SK-N-SH (cell line): Measurements from ENCODE around the gene SPATA21. TPM values are rescaled to one million over a fixed set of nuclear protein-coding genes. Genes with fewer than 3 reads are reported as not detected.

Experiments used
- CTCF ChIA-PET: fragments of 300-600, 350-600 bp; formaldehyde crosslinking; extraction: SDS; loops from one replicate; lab custom pipeline; 2021; lab: Yijun Ruan, JAX
- POLR2A ChIA-PET: fragments of 350-600 bp; sonication (Branson Sonifier 250); formaldehyde crosslinking; extraction: SDS; loops from one replicate; lab custom pipeline; 2020; ENCODE audit warnings: antibody characterized with exemption, inconsistent platforms; lab: Yijun Ruan, JAX
- DNase-seq: peaks from one replicate; pipeline ENCODE4 v3.0.0; 2012
- H2AFZ ChIP-seq: fragments of 200-600 bp; sonication (generic); 2 replicates; pipeline ENCODE4 v1.8.1; 2016; ENCODE audit warnings: antibody characterized with exemption, mild to moderate bottlenecking, low read depth
- H3F3A ChIP-seq: fragments of 200-600 bp; sonication (generic); replicated peaks from 2 replicates; pipeline ENCODE3; 2016; ENCODE audit warnings: antibody characterized with exemption, mild to moderate bottlenecking; ENCODE audit not compliant: insufficient read depth
- H3K27ac ChIP-seq, 2 experiments: fragments of 200-500 bp in 1 of 2; fragments of 200-600 bp in 1 of 2; sonication (Bioruptor generic) in 1 of 2; sonication (generic), shearing (Covaris generic) in 1 of 2; 2 replicates each; pipeline versions ENCODE4 v1.5.1 to v1.6.1; 2014 to 2016; ENCODE audit warnings: low read depth in 2 of 2, inconsistent platforms in 1 of 2, low read length in 1 of 2, mild to moderate bottlenecking in 1 of 2, mixed read lengths in 1 of 2
- H3K27me3 ChIP-seq: fragments of 200-600 bp; sonication (generic), shearing (Covaris generic); 2 replicates; pipeline ENCODE4 v1.6.1; 2016; ENCODE audit warnings: mixed run types; ENCODE audit not compliant: insufficient read depth
- H3K36me3 ChIP-seq, 2 experiments: fragments of 200-500 bp in 1 of 2; fragments of 200-600 bp in 1 of 2; sonication (Bioruptor generic) in 1 of 2; sonication (generic) in 1 of 2; replicated peaks in 1 of 2; 2 replicates each; pipeline versions ENCODE3 to v1.5.1; 2014 to 2016; ENCODE audit warnings: low read length in 1 of 2, mild to moderate bottlenecking in 1 of 2; ENCODE audit not compliant: insufficient read depth in 2 of 2, control insufficient read depth in 1 of 2
- H3K4me1 ChIP-seq, 2 experiments: fragments of 200-500 bp in 1 of 2; fragments of 200-600 bp in 1 of 2; sonication (Bioruptor generic) in 1 of 2; sonication (generic), shearing (Covaris generic) in 1 of 2; 2 replicates each; pipeline versions ENCODE4 v1.5.1 to v1.6.1; 2014 to 2016; ENCODE audit warnings: low read depth in 1 of 2, low read length in 1 of 2, mixed run types in 1 of 2; ENCODE audit not compliant: insufficient read depth in 2 of 2, control insufficient read depth in 1 of 2
- H3K4me2 ChIP-seq: fragments of 200-600 bp; sonication (generic), shearing (Covaris generic); 2 replicates; pipeline ENCODE4 v1.6.1; 2017; ENCODE audit warnings: mixed run types
- H3K4me3 ChIP-seq, 2 experiments: fragments of 200-500 bp in 1 of 2; fragments of 200-600 bp in 1 of 2; sonication (Bioruptor generic) in 1 of 2; sonication (generic), shearing (Covaris generic) in 1 of 2; 2 replicates each; pipeline versions ENCODE4 v1.5.1 to v1.8.1; 2014 to 2016; ENCODE audit warnings: low read depth in 2 of 2, inconsistent platforms in 1 of 2, low read length in 1 of 2, mild to moderate bottlenecking in 1 of 2, mixed read lengths in 1 of 2, moderate library complexity in 1 of 2
- H3K79me2 ChIP-seq: fragments of 200-600 bp; sonication (generic); 2 replicates; pipeline ENCODE4 v1.8.1; 2017; ENCODE audit warnings: mild to moderate bottlenecking; ENCODE audit not compliant: insufficient read depth
- H3K9ac ChIP-seq: fragments of 200-600 bp; sonication (generic); 2 replicates; pipeline ENCODE4 v1.6.1; 2017; ENCODE audit warnings: mixed run types
- H3K9me2 ChIP-seq: fragments of 200-600 bp; sonication (generic); 2 replicates; pipeline ENCODE4 v1.6.1; 2017; ENCODE audit warnings: mixed run types
- H3K9me3 ChIP-seq: fragments of 200-600 bp; sonication (generic); 2 replicates; pipeline ENCODE4 v1.6.1; 2017; ENCODE audit warnings: mixed run types, mild to moderate bottlenecking, moderate library complexity
- H4K20me1 ChIP-seq: fragments of 200-600 bp; sonication (generic); 2 replicates; pipeline ENCODE4 v1.6.1; 2017; ENCODE audit warnings: mild to moderate bottlenecking, mixed run types; ENCODE audit not compliant: insufficient read depth
- EZH2phosphoT487 ChIP-seq: fragments of 200-600 bp; sonication (generic); IDR thresholded peaks from 2 replicates; pipeline ENCODE4 v1.6.1; 2017; ENCODE audit warnings: low read depth, mixed run types, mild to moderate bottlenecking, antibody characterized with exemption, moderate library complexity, borderline replicate concordance
- FOSL2 ChIP-seq: IDR thresholded peaks from 2 replicates; pipeline ENCODE4 v1.4.0; 2012; ENCODE audit warnings: low read depth, mild to moderate bottlenecking, moderate library complexity, borderline replicate concordance
- FOXJ3 ChIP-seq: sonication (generic); formaldehyde crosslinking; IDR thresholded peaks from 2 replicates; pipeline ENCODE4 v1.5.1; 2020; ENCODE audit warnings: mild to moderate bottlenecking, missing genetic modification reagents
- GABPA ChIP-seq: IDR thresholded peaks from 2 replicates; pipeline ENCODE4 v1.4.0; 2012; ENCODE audit warnings: low read depth, mild to moderate bottlenecking
- JUND ChIP-seq: IDR thresholded peaks from 2 replicates; pipeline ENCODE4 v1.4.0; 2012
- MEF2A ChIP-seq: IDR thresholded peaks from 2 replicates; pipeline ENCODE4 v1.4.0; 2012; ENCODE audit warnings: low read depth, borderline replicate concordance
- POLR2AphosphoS5 ChIP-seq: IDR thresholded peaks from 2 replicates; pipeline ENCODE4 v1.6.1; 2012; ENCODE audit warnings: low read depth, low read length
- RCOR1 ChIP-seq: fragments of 150-350 bp; IDR thresholded peaks from 2 replicates; pipeline ENCODE4 v1.6.1; 2017; ENCODE audit warnings: antibody characterized with exemption, low read length
- SMC3 ChIP-seq: IDR thresholded peaks from 2 replicates; pipeline ENCODE4 v1.6.1; 2012; ENCODE audit warnings: low read depth, low read length, improper control_type of control experiment
- TCF12 ChIP-seq: IDR thresholded peaks from 2 replicates; pipeline ENCODE4 v1.4.0; 2012
- WGBS: methylation state at CpG from one replicate; pipeline ENCODE4 v1.1.6; 2017; ENCODE audit warnings: low lambda C conversion rate; 5-methylcytosine and 5-hydroxymethylcytosine counted together
- polyA plus RNA-seq, 3 experiments: library from polyadenylated mRNA; depleted of rRNA; stranded (reverse); fragments of >200 nt; gene quantifications; 2 replicates each; pipeline ENCODE4 v1.2.3, GENCODE V29; 2012
- TF ChIP-seq, protein P1 (sequence below): fragments of 200-600 bp; sonication (generic); IDR thresholded peaks from 2 replicates; pipeline ENCODE4 v1.6.1; 2017; ENCODE audit warnings: antibody characterized with exemption, mild to moderate bottlenecking, moderate library complexity
- TF ChIP-seq, protein P2 (sequence below): fragments of 150-350 bp; IDR thresholded peaks from 2 replicates; pipeline ENCODE4 v1.6.1; 2017; ENCODE audit warnings: antibody characterized with exemption, low read length, low read depth, borderline replicate concordance
- TF ChIP-seq, protein P3 (sequence below): IDR thresholded peaks from 2 replicates; pipeline ENCODE4 v1.4.0; 2012; ENCODE audit warnings: low read depth, borderline replicate concordance
- TF ChIP-seq, protein P4 (sequence below): IDR thresholded peaks from 2 replicates; pipeline ENCODE4 v1.4.0; 2012; ENCODE audit warnings: low read depth

Gene SPATA21
- polyA plus RNA-seq, 1 of the 3 experiments (the other 2 are of a cell fraction): 0.10 TPM

DNA sequence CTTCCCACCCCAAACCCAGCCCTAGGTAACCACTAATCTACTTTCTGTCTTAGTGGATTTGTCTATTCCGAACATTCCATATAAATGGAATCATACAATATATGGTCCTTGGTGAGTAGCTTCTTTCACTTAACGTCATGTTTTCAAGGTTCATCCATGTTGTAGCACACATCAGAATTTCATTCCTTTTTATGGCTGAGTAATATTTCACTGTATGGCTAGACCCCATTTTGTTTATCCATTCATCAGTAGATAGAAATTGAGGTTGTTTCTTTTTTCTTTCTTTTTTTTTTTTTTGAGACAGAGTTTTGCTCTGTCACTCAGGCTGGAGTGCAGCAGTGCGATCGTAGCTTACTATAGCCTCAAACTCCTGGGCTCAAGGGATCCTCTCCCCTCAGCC, 3.2 kb downstream of the SPATA21 start:
- Histone ChIP-seq H3K4me1 (no peaks in the 10 kb centered on the region), H2AFZ (no peak overlapping the region), H3K4me3 (no peak overlapping the region), H3K27ac (no peak overlapping the region), H3K27me3 (no peaks in the 10 kb centered on the region), H3K9me3 (no peaks in the 10 kb centered on the region), H4K20me1 (no peaks in the 10 kb centered on the region), H3K9me2 (no peaks in the 10 kb centered on the region), H3K4me2 (no peak overlapping the region), H3F3A (peaks cover 4% of the 10 kb centered on the region), H3K36me3 (no peaks in the 10 kb centered on the region), H3K79me2 (no peaks in the 10 kb centered on the region), H3K9ac (no peak overlapping the region)
- ChIA-PET CTCF (no interaction called here), POLR2A (no interaction called here)
- WGBS: 93% methylated on average over 4 of the region's 4 CpGs
- no peak for DNase-seq
- TF ChIP-seq MEF2A (no peak), TCF12 (no peak), POLR2AphosphoS5 (no peak), JUND (no peak), SMC3 (no peak), RCOR1 (no peak), GABPA (no peak), FOSL2 (no peak), FOXJ3 (CRISPR knock-in tag) (no peak)
- TF ChIP-seq, protein P1, sequence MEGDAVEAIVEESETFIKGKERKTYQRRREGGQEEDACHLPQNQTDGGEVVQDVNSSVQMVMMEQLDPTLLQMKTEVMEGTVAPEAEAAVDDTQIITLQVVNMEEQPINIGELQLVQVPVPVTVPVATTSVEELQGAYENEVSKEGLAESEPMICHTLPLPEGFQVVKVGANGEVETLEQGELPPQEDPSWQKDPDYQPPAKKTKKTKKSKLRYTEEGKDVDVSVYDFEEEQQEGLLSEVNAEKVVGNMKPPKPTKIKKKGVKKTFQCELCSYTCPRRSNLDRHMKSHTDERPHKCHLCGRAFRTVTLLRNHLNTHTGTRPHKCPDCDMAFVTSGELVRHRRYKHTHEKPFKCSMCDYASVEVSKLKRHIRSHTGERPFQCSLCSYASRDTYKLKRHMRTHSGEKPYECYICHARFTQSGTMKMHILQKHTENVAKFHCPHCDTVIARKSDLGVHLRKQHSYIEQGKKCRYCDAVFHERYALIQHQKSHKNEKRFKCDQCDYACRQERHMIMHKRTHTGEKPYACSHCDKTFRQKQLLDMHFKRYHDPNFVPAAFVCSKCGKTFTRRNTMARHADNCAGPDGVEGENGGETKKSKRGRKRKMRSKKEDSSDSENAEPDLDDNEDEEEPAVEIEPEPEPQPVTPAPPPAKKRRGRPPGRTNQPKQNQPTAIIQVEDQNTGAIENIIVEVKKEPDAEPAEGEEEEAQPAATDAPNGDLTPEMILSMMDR: no peak
- TF ChIP-seq, protein P2, sequence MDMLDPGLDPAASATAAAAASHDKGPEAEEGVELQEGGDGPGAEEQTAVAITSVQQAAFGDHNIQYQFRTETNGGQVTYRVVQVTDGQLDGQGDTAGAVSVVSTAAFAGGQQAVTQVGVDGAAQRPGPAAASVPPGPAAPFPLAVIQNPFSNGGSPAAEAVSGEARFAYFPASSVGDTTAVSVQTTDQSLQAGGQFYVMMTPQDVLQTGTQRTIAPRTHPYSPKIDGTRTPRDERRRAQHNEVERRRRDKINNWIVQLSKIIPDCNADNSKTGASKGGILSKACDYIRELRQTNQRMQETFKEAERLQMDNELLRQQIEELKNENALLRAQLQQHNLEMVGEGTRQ: no peak
- TF ChIP-seq, protein P3, sequence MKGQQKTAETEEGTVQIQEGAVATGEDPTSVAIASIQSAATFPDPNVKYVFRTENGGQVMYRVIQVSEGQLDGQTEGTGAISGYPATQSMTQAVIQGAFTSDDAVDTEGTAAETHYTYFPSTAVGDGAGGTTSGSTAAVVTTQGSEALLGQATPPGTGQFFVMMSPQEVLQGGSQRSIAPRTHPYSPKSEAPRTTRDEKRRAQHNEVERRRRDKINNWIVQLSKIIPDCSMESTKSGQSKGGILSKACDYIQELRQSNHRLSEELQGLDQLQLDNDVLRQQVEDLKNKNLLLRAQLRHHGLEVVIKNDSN: no peak
- TF ChIP-seq, protein P4, sequence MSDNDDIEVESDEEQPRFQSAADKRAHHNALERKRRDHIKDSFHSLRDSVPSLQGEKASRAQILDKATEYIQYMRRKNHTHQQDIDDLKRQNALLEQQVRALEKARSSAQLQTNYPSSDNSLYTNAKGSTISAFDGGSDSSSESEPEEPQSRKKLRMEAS: no peak

DNA sequence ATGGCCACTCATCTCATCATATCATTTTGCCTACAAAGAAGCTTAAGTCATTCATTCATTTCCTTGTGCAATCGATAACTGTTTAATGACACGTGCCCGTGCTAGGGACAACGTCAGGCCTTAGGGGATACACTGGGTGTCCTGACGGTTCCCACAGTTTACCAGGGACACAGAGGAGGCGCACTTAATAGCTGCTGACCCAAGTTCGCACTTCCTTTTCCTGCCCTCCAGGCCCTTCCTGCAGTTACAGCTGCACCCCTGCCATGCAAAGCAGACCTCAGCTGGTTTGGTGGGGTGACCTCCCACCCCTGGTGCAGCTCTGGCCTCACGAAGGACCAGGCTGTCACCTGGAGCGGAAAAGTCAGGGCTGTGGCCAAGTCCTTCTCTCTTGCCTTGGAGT, 4.2 kb downstream of the SPATA21 start:
- Histone ChIP-seq H3F3A (no peaks in the 10 kb centered on the region), H4K20me1 (no peaks in the 10 kb centered on the region), H2AFZ (no peak overlapping the region), H3K79me2 (no peaks in the 10 kb centered on the region), H3K27me3 (no peaks in the 10 kb centered on the region), H3K9ac (no peak overlapping the region), H3K4me2 (no peak overlapping the region), H3K4me1 (no peaks in the 10 kb centered on the region)
- POLR2A ChIA-PET: no interaction called here
- no peak for TF ChIP-seq EZH2phosphoT487
- TF ChIP-seq, all 33 proteins: peak for 0
- CTCF ChIA-PET: no interaction called here
- DNase-seq: no peak
- no peaks in the 10 kb centered on the region for H3K36me3 ChIP-seq
- H3K27ac ChIP-seq: no peak overlapping the region
- H3K9me2 ChIP-seq: no peaks in the 10 kb centered on the region
- H3K9me3 ChIP-seq: no peaks in the 10 kb centered on the region
- 81% methylated on average over 9 of the region's 9 CpGs for WGBS
- H3K4me3 ChIP-seq: no peak overlapping the region
